H1 (cell line): ENCODE data around the gene NPFF. TPM values are rescaled to one million over a fixed set of nuclear protein-coding genes. Genes with fewer than 3 reads are reported as not detected.

Experiments used
- CTCF ChIA-PET: fragments of 300-600 bp; sonication (Branson Sonifier 250); formaldehyde crosslinking; loops from one replicate; lab custom pipeline; 2021; ENCODE audit not compliant: partially characterized antibody; lab: Charles Lee
- POLR2A ChIA-PET: fragments of 300-600 bp; sonication (Branson Sonifier 250); formaldehyde crosslinking; loops from one replicate; lab custom pipeline; 2021; ENCODE audit warnings: inconsistent platforms; ENCODE audit not compliant: partially characterized antibody; lab: Charles Lee
- DNase-seq, 2 experiments: peaks; one replicate each; pipeline versions ENCODE4 v3.0.0 to v3.0.0-alpha.2; 2010 to 2022; ENCODE audit warnings: low spot score in 2 of 2, low read depth in 1 of 2, mixed read lengths in 1 of 2
- FAIRE-seq: peaks from 2 replicates; lab custom pipeline; 2011; peaks lifted over from hg19 to GRCh38; lab: Jason Lieb, UNC
- H2AFZ ChIP-seq: 2 replicates; pipeline ENCODE4 v1.8.1; 2012; ENCODE audit warnings: low read length, inconsistent platforms
- H2AK5ac ChIP-seq: 2 replicates; pipeline ENCODE4 v1.6.1; 2013; ENCODE audit warnings: low read depth, low read length
- H2BK120ac ChIP-seq: replicated peaks from 2 replicates; pipeline ENCODE3; 2013; ENCODE audit warnings: low read depth, low read length, inconsistent platforms
- H2BK12ac ChIP-seq: 2 replicates; pipeline ENCODE4 v1.6.1; 2013; ENCODE audit warnings: low read depth, low read length
- H2BK15ac ChIP-seq: 2 replicates; pipeline ENCODE4 v1.6.1; 2013; ENCODE audit warnings: low read length
- H2BK20ac ChIP-seq: 2 replicates; pipeline ENCODE4 v1.6.1; 2013; ENCODE audit warnings: low read length
- H2BK5ac ChIP-seq: 2 replicates; pipeline ENCODE4 v1.6.1; 2013; ENCODE audit warnings: low read depth, low read length
- H3K14ac ChIP-seq: 2 replicates; pipeline ENCODE4 v1.6.1; 2013; ENCODE audit warnings: inconsistent platforms; ENCODE audit not compliant: insufficient read length
- H3K18ac ChIP-seq: 2 replicates; pipeline ENCODE4 v1.6.1; 2013; ENCODE audit warnings: low read length; ENCODE audit errors: extremely low read depth
- H3K23ac ChIP-seq: 2 replicates; pipeline ENCODE4 v1.6.1; 2013; ENCODE audit warnings: inconsistent platforms; ENCODE audit not compliant: insufficient read length
- H3K23me2 ChIP-seq: 2 replicates; pipeline ENCODE4 v1.6.1; 2013; ENCODE audit warnings: low read depth, low read length
- H3K27ac ChIP-seq: 2 replicates; pipeline ENCODE4 v1.6.1; 2011; ENCODE audit warnings: low read depth, low read length, inconsistent platforms
- H3K27me3 ChIP-seq, 4 experiments: replicated peaks in 1 of 4; 1 replicate in 1 of 4; 2 replicates in 3 of 4; pipeline versions ENCODE4 v1.6.1 to v1.8.1; 2011 to 2013; ENCODE audit warnings: low read length in 3 of 4, mild to moderate bottlenecking in 3 of 4, inconsistent platforms in 2 of 4, mixed read lengths in 2 of 4, moderate library complexity in 1 of 4; ENCODE audit not compliant: control insufficient read depth in 3 of 4, insufficient read depth in 3 of 4; ENCODE audit errors: extremely low read depth in 1 of 4
- H3K36me3 ChIP-seq, 4 experiments: 2 replicates each; pipeline versions ENCODE4 v1.6.1 to v1.8.1; 2011 to 2013; ENCODE audit warnings: mild to moderate bottlenecking in 4 of 4, low read length in 3 of 4, moderate library complexity in 2 of 4, control low read depth in 1 of 4, inconsistent platforms in 1 of 4; ENCODE audit not compliant: insufficient read depth in 4 of 4, control insufficient read depth in 2 of 4
- H3K4ac ChIP-seq: replicated peaks from 2 replicates; pipeline ENCODE3; 2013; ENCODE audit warnings: low read length, low read depth, mixed read lengths, inconsistent platforms; ENCODE audit not compliant: insufficient read length
- H3K4me1 ChIP-seq, 4 experiments: replicated peaks in 1 of 4; 1 replicate in 1 of 4; 2 replicates in 3 of 4; pipeline versions ENCODE4 v1.6.1 to v1.8.1; 2011 to 2013; ENCODE audit warnings: low read length in 3 of 4, inconsistent platforms in 2 of 4, mixed read lengths in 1 of 4; ENCODE audit not compliant: insufficient read depth in 4 of 4, control insufficient read depth in 3 of 4
- H3K4me2 ChIP-seq, 2 experiments: 2 replicates each; pipeline versions ENCODE4 v1.6.1 to v1.8.1; 2011 to 2013; ENCODE audit warnings: low read depth in 2 of 2, low read length in 2 of 2, control low read depth in 1 of 2, inconsistent platforms in 1 of 2, mild to moderate bottlenecking in 1 of 2; ENCODE audit not compliant: insufficient read depth in 1 of 2
- H3K4me3 ChIP-seq, 4 experiments: fragments of 200-600, 300-600 bp in 1 of 4; sonication (generic), shearing (Covaris generic), sonication (Bioruptor Twin) in 1 of 4; 2 replicates each; pipeline versions ENCODE4 v1.5.1 to v1.8.1; 2011 to 2016; ENCODE audit warnings: low read length in 4 of 4, low read depth in 3 of 4, control low read depth in 2 of 4, inconsistent platforms in 2 of 4, mild to moderate bottlenecking in 2 of 4, mixed read lengths in 1 of 4, moderate library complexity in 1 of 4; ENCODE audit not compliant: insufficient read depth in 2 of 4; ENCODE audit errors: extremely low read depth in 1 of 4
- H3K56ac ChIP-seq: replicated peaks from 2 replicates; pipeline ENCODE3; 2013; ENCODE audit warnings: low read depth, mild to moderate bottlenecking, mixed read lengths, low read length, inconsistent platforms; ENCODE audit not compliant: insufficient read length
- H3K79me1 ChIP-seq: 2 replicates; pipeline ENCODE4 v1.6.1; 2013; ENCODE audit warnings: low read depth, low read length, control low read depth
- H3K79me2 ChIP-seq, 2 experiments: 2 replicates each; pipeline versions ENCODE4 v1.6.1 to v1.8.1; 2012 to 2013; ENCODE audit warnings: low read length in 2 of 2, mild to moderate bottlenecking in 2 of 2, inconsistent platforms in 1 of 2; ENCODE audit not compliant: insufficient read depth in 2 of 2, control insufficient read depth in 1 of 2
- H3K9ac ChIP-seq, 4 experiments: replicated peaks in 1 of 4; 1 replicate in 1 of 4; 2 replicates in 3 of 4; pipeline versions ENCODE4 v1.6.1 to v1.8.1; 2011 to 2013; ENCODE audit warnings: low read depth in 3 of 4, low read length in 3 of 4, control low read depth in 2 of 4, mild to moderate bottlenecking in 2 of 4, moderate library complexity in 2 of 4, inconsistent platforms in 1 of 4; ENCODE audit errors: extremely low read depth in 1 of 4
- H3K9me3 ChIP-seq, 2 experiments: 2 replicates each; pipeline versions ENCODE4 v1.6.1 to v1.8.1; 2012 to 2013; ENCODE audit warnings: mild to moderate bottlenecking in 2 of 2, moderate library complexity in 2 of 2, control low read depth in 1 of 2, inconsistent platforms in 1 of 2, low read depth in 1 of 2, low read length in 1 of 2, mixed read lengths in 1 of 2; ENCODE audit not compliant: insufficient read depth in 2 of 2
- H4K20me1 ChIP-seq, 2 experiments: replicated peaks in 1 of 2; 2 replicates each; pipeline versions ENCODE3 to v1.8.1; 2011 to 2013; ENCODE audit warnings: inconsistent platforms in 2 of 2, low read length in 2 of 2, mild to moderate bottlenecking in 1 of 2; ENCODE audit not compliant: insufficient read depth in 2 of 2, control insufficient read depth in 1 of 2
- H4K5ac ChIP-seq: 2 replicates; pipeline ENCODE4 v1.6.1; 2013; ENCODE audit warnings: low read length, low read depth, mixed read lengths, inconsistent platforms; ENCODE audit not compliant: insufficient read length
- H4K8ac ChIP-seq: 2 replicates; pipeline ENCODE4 v1.8.0; 2013; ENCODE audit warnings: mild to moderate bottlenecking, moderate library complexity, low read length, inconsistent platforms; ENCODE audit not compliant: insufficient read depth; ENCODE audit errors: extremely low read depth
- H4K91ac ChIP-seq: replicated peaks from 2 replicates; pipeline ENCODE3; 2013; ENCODE audit warnings: low read length, mixed read lengths, inconsistent platforms; ENCODE audit not compliant: insufficient read length
- CREB1 ChIP-seq: IDR thresholded peaks from 2 replicates; pipeline ENCODE4 v1.6.1; 2012; ENCODE audit warnings: inconsistent platforms
- EP300 ChIP-seq, 2 experiments: IDR thresholded peaks; 1 replicate in 1 of 2; 2 replicates in 1 of 2; pipeline ENCODE4 v1.6.1; 2011 to 2012; ENCODE audit warnings: low read depth in 2 of 2, low read length in 2 of 2, mild to moderate bottlenecking in 2 of 2, borderline replicate concordance in 1 of 2, inconsistent platforms in 1 of 2, moderate library complexity in 1 of 2
- JUN ChIP-seq: IDR thresholded peaks from 2 replicates; pipeline ENCODE4 v1.6.1; 2011; ENCODE audit warnings: low read depth, mild to moderate bottlenecking, improper control_type of control experiment, low read length
- KDM4A ChIP-seq: IDR thresholded peaks from one replicate; pipeline ENCODE4 v1.7.1; 2012; ENCODE audit warnings: low read depth, mild to moderate bottlenecking, moderate library complexity, low read length, inconsistent platforms; ENCODE audit not compliant: severe bottlenecking
- MAFK ChIP-seq: IDR thresholded peaks from 2 replicates; pipeline ENCODE4 v1.6.1; 2012; ENCODE audit warnings: low read depth, mild to moderate bottlenecking, improper control_type of control experiment, low read length
- RAD21 ChIP-seq, 2 experiments: IDR thresholded peaks in 1 of 2; conservative IDR thresholded peaks in 1 of 2; 2 replicates each; pipeline ENCODE4 v1.6.1; 2011; ENCODE audit warnings: low read depth in 2 of 2, low read length in 2 of 2, improper control_type of control experiment in 1 of 2, inconsistent platforms in 1 of 2, mild to moderate bottlenecking in 1 of 2, moderate library complexity in 1 of 2
- SIN3A ChIP-seq, 2 experiments: IDR thresholded peaks in 1 of 2; conservative IDR thresholded peaks in 1 of 2; 2 replicates each; pipeline ENCODE4 v1.6.1; 2011 to 2012; ENCODE audit warnings: low read length in 2 of 2, improper control_type of control experiment in 1 of 2, low read depth in 1 of 2, mild to moderate bottlenecking in 1 of 2
- SRF ChIP-seq: IDR thresholded peaks from 2 replicates; pipeline ENCODE4 v1.6.1; 2011; ENCODE audit warnings: mild to moderate bottlenecking, low read depth, low read length, moderate library complexity
- USF2 ChIP-seq: IDR thresholded peaks from 2 replicates; pipeline ENCODE4 v1.6.1; 2011; ENCODE audit warnings: low read length, improper control_type of control experiment
- WGBS, 2 experiments: shearing (Covaris generic) in 1 of 2; methylation state at CpG; one replicate each; pipeline versions ENCODE4 v1.1.6 to v1.1.7; 2013 to 2015; ENCODE audit warnings: low lambda C conversion rate in 2 of 2, mixed read lengths in 2 of 2, inconsistent platforms in 1 of 2, low coverage in 1 of 2, missing lambda C conversion rate in 1 of 2; ENCODE audit not compliant: insufficient replicate concordance in 2 of 2, insufficient coverage in 1 of 2, insufficient read length in 1 of 2; ENCODE audit errors: extremely low coverage in 1 of 2, missing lambda C conversion rate in 1 of 2; 5-methylcytosine and 5-hydroxymethylcytosine counted together
- polyA plus RNA-seq, 7 experiments: library from polyadenylated mRNA; depleted of rRNA in 3 of 7; stranded (reverse) in 5 of 7; unstranded in 2 of 7; fragments of >200 nt in 5 of 7; fragments of 200-250 nt in 2 of 7; gene quantifications; 1 replicate in 5 of 7; 2 replicates in 1 of 7; 4 replicates in 1 of 7; pipeline versions ENCODE4 v1.2.1 to v1.2.3, GENCODE V29; 2011 to 2013; ENCODE audit warnings: missing spikeins in 2 of 7, mixed read lengths in 2 of 7
- total RNA-seq: library from RNA; stranded (reverse); fragmentation: NEBNext Ultra II Directional; extraction: Animal tissue kit (Norgen Biotek cat#: 25700); gene quantifications from 2 replicates; pipeline ENCODE4 v1.2.1, GENCODE V29; 2021

NPFF gene
- total and polyA plus RNA-seq, 2 of the 8 experiments (the other 6 are each of a cell fraction or from before 2014, with no cell fraction given): not detected

GRCh38 chr12:53530920-53531319, 23.6 kb upstream of the NPFF start:
- Histone ChIP-seq H4K5ac (no peak overlapping the region), H3K9me3 (no peaks in the 10 kb centered on the region), H3K79me2 (no peaks in the 10 kb centered on the region), H2AK5ac (no peak overlapping the region), H3K23ac (no peak overlapping the region), H2BK20ac (no peak overlapping the region), H3K18ac (no peak overlapping the region), H2BK120ac (no peak overlapping the region), H4K91ac (no peak overlapping the region), H3K4me1 (no peaks in the 10 kb centered on the region), H2BK5ac (no peak overlapping the region), H3K27me3 (no peaks in the 10 kb centered on the region), H3K23me2 (no peaks in the 10 kb centered on the region), H3K4ac (no peak overlapping the region), H3K79me1 (no peaks in the 10 kb centered on the region), H2BK15ac (no peak overlapping the region), H3K56ac (no peak overlapping the region), H3K9ac (no peak overlapping the region), H2BK12ac (no peak overlapping the region), H4K8ac (no peak overlapping the region), H2AFZ (no peak overlapping the region), H3K4me3 (no peak overlapping the region), H3K36me3 (peaks cover 2 to 19% (median 8%) of the 10 kb centered on the region in 4 experiments), H4K20me1 (no peaks in the 10 kb centered on the region), H3K4me2 (no peak overlapping the region), H3K27ac (no peak overlapping the region), H3K14ac (no peak overlapping the region)
- DNase-seq (no peak), FAIRE-seq (no peak)
- ChIA-PET CTCF (no interaction called here), POLR2A (no interaction called here)
- WGBS, 2 experiments: 89% methylated on average over 4 of the region's 4 CpGs; no CpG with 5 or more reads in 1 of the 2 experiments
- TF ChIP-seq MAFK (no peak), CREB1 (no peak), KDM4A (no peak), SRF (no peak), RAD21 (IDR thresholded peaks at IDR 0.05 in 1 of 2, conservative IDR thresholded peaks at IDR 0.05 in 1 of 2; ENCODE audit: low read depth in 2 of 2, low read length in 2 of 2) (no peak), JUN (no peak), USF2 (no peak), EP300 (IDR thresholded peaks at IDR 0.05; ENCODE audit: borderline replicate concordance in 1 of 2, low read depth in 2 of 2, low read length in 2 of 2) (no peak), SIN3A (conservative IDR thresholded peaks at IDR 0.05 in 1 of 2, IDR thresholded peaks at IDR 0.05 in 1 of 2; ENCODE audit: low read depth in 1 of 2, low read length in 2 of 2) (no peak)
